Heart right ventricle (tissue), 16 donors: ENCODE data around the gene MLH3. TPM values are rescaled to one million over a fixed set of nuclear protein-coding genes. Genes with fewer than 3 reads are reported as not detected.
A peak's percentile ranks its signal among the peaks of the same experiment; 100 is the strongest.

ENCODE experiments used
- ATAC-seq, 8 donors: fragments of 200-7000 bp; cut with Tn5 transposase; one replicate each; pipeline ENCODE4 v1.9.1; 2020; ENCODE audit warnings: mild to moderate bottlenecking in 8 of 8, moderate library complexity in 8 of 8, moderate number of reproducible peaks in 1 of 8
- DNase-seq, 2 donors: peaks; one replicate each; pipeline ENCODE4 v3.0.0-alpha.2; 2020
- H3K27ac ChIP-seq, 10 donors: fragments of 200-600 bp; sonication (generic) in 2 of 10; one replicate each; pipeline versions ENCODE4 v1.5.0 to v1.8.0; 2020 to 2022; ENCODE audit warnings: mild to moderate bottlenecking in 3 of 10
- H3K27me3 ChIP-seq, 7 donors: fragments of 200-600 bp; one replicate each; pipeline ENCODE4 v1.8.0; 2021 to 2022; ENCODE audit warnings: mild to moderate bottlenecking in 2 of 7
- H3K36me3 ChIP-seq, 9 donors: fragments of 200-600 bp; sonication (generic) in 1 of 9; one replicate each; pipeline versions ENCODE4 v1.5.0 to v1.8.0; 2020 to 2022; ENCODE audit warnings: mild to moderate bottlenecking in 2 of 9
- H3K4me1 ChIP-seq, 9 donors: fragments of 200-600 bp; sonication (generic) in 1 of 9; one replicate each; pipeline versions ENCODE4 v1.5.0 to v1.8.0; 2020 to 2022; ENCODE audit warnings: mild to moderate bottlenecking in 4 of 9
- H3K4me3 ChIP-seq, 10 donors: fragments of 200-600 bp; sonication (generic) in 2 of 10; one replicate each; pipeline versions ENCODE4 v1.5.0 to v1.8.0; 2020 to 2022; ENCODE audit warnings: mild to moderate bottlenecking in 7 of 10, moderate library complexity in 2 of 10
- H3K9me3 ChIP-seq, 11 donors: fragments of 200-600 bp in 10 of 11; sonication (generic) in 2 of 11; one replicate each; pipeline versions ENCODE4 v1.5.0 to v1.8.0; 2013 to 2022; ENCODE audit warnings: mild to moderate bottlenecking in 2 of 11, control low read depth in 1 of 11, moderate library complexity in 1 of 11
- CTCF ChIP-seq, 9 donors: fragments of 200-600 bp; sonication (generic) in 2 of 9; IDR thresholded peaks; one replicate each; pipeline versions ENCODE4 v1.5.0 to v1.8.0; 2021 to 2022; ENCODE audit warnings: antibody characterized with exemption in 9 of 9, mild to moderate bottlenecking in 5 of 9, moderate library complexity in 1 of 9
- WGBS, 2 donors: extraction: QIAGEN DNeasy Blood & Tissue Kit; methylation state at CpG; one replicate each; pipeline ENCODE4 v1.1.7; 2013; ENCODE audit warnings: inconsistent platforms in 1 of 2; 5-methylcytosine and 5-hydroxymethylcytosine counted together
- intact Hi-C, 10 donors: fragments of 100-400 bp; cut with DNase I; formaldehyde crosslinking; loops; one replicate each; pipeline versions ENCODE4 v1.11.1 to v1.14.2; 2022
- polyA plus RNA-seq, 2 donors: library from polyadenylated mRNA; stranded (reverse); fragments of 200-250 nt; gene quantifications; one replicate each; pipeline ENCODE4 v1.2.3, GENCODE V29; 2013
- total RNA-seq, 10 donors: library from RNA; stranded (reverse); fragmentation: NEBNext Ultra II Directional in 3 of 10; extraction: Animal tissue kit (Norgen Biotek cat#: 25700) in 3 of 10; gene quantifications; one replicate each; pipeline versions ENCODE4 v1.2.1 to v1.2.4, GENCODE V29; 2021 to 2023
- donor health status: Arrhythmogenic right ventricular cardiomyopathy.
- donor health status: ischemic (EF 13 %, LVEDD 7.1; RV severe dilation, severe dysfunction).
- donor health status: healthy with polysubstance abuse.
- donor health status: DM: no; HTN: yes; CAD: no.
- donor health status: DM: no; HTN: no; CAD: no.
- donor health status: ischemic (EF 25% LVEDD 6.9; RV normal size, moderate dysfunction).
- donor health status: ischemic (EF 25% LVEDD 5.7; RV mildly dilated, moderate dysfunction).
- donor health status: healthy.
- donor health status: DM: yes; HTN: yes; CAD: no.
- donor health status: Ischemic cardiomyopathy.
- donor health status: ischemic (EF 35%, LVEDD 5.7; RV mildly dilated, moderate dysfunction).
- donor health status: nonischemic (EF 11% LVEDD 7.7; RV severe dilation, severe dysfunction).
- donor health status: DM: yes; HTN: yes; CAD: no.
- donor health status: PGD.
- donor health status: ischemic (EF 29% LVEDD 5.4; RV normal size, mild dysfunction).
- donor health status: nonischemic (EF 23%, LVEDD 6.1; RV moderate dilation, normal function).

MLH3 gene
- total and polyA plus RNA-seq, 12 donors, result 8.4 to 21.6 (median 18.4) TPM

GRCh38 chr14:75018694-75019093, 32.6 kb downstream of the MLH3 start:
- H3K36me3 ChIP-seq, result peaks cover 0 to 100% (median 47%) of the 10 kb centered on the region in 9 donors
- ATAC-seq (no peak), DNase-seq (no peak)
- intact Hi-C loops, result loop anchor here in 1 of 10 donors (10.0 kb wide), 1 partner anchor 56 kb away; no protein-coding TSS in a partner anchor
- no peaks in the 10 kb centered on the region for H3K9me3 ChIP-seq
- H3K27ac ChIP-seq, result no peak overlapping the region
- 91 to 93% methylated on average over 3 of the region's 3 CpGs for WGBS, 2 donors
- H3K4me3 ChIP-seq, result no peak overlapping the region
- peaks cover 0 to 14% (median 6%) of the 10 kb centered on the region in 9 donors for H3K4me1 ChIP-seq
- no peaks in the 10 kb centered on the region for H3K27me3 ChIP-seq
- TF ChIP-seq CTCF (IDR thresholded peaks at IDR 0.05), result no peak

GRCh38 chr14:75016815-75017214, 34.5 kb downstream of the MLH3 start:
- no peak for DNase-seq
- peaks cover 0 to 98% (median 45%) of the 10 kb centered on the region in 9 donors for H3K36me3 ChIP-seq
- WGBS, 2 donors, result 93 to 96% methylated on average over 3 of the region's 3 CpGs

GRCh38 chr14:75015496-75015895, 35.8 kb downstream of the MLH3 start:
- no peak overlapping the region for H3K4me3 ChIP-seq
- peak overlapping the region in 1 of 10 donors; percentile 13 for H3K27ac ChIP-seq
- ATAC-seq (no peak), DNase-seq (no peak)
- intact Hi-C loops, result loop anchor here in 1 of 10 donors (10.0 kb wide), 1 partner anchor 59 kb away; no protein-coding TSS in a partner anchor
- no peaks in the 10 kb centered on the region for H3K27me3 ChIP-seq
- H3K36me3 ChIP-seq, result peaks cover 0 to 91% (median 39%) of the 10 kb centered on the region in 9 donors
- H3K9me3 ChIP-seq, result no peaks in the 10 kb centered on the region
- no peak for TF ChIP-seq CTCF (IDR thresholded peaks at IDR 0.05)
- peaks cover 3 to 40% (median 32%) of the 10 kb centered on the region in 9 donors for H3K4me1 ChIP-seq
- 87 to 91% methylated on average over 5 of the region's 5 CpGs for WGBS, 2 donors

More at GRCh38 chr14:75016815-75017214, 34.5 kb downstream of the MLH3 start:
- no peak overlapping the region for H3K4me3 ChIP-seq
- no peak for ATAC-seq
- intact Hi-C loops, result loop anchor here in 1 of 10 donors (10.0 kb wide), 1 partner anchor 58 kb away; no protein-coding TSS in a partner anchor
- no peak for TF ChIP-seq CTCF (IDR thresholded peaks at IDR 0.05)
- H3K9me3 ChIP-seq, result no peaks in the 10 kb centered on the region
- peaks cover 3 to 27% (median 19%) of the 10 kb centered on the region in 9 donors for H3K4me1 ChIP-seq
- no peak overlapping the region for H3K27ac ChIP-seq
- H3K27me3 ChIP-seq, result no peaks in the 10 kb centered on the region

GRCh38 chr14:75013290-75013689, 38.0 kb downstream of the MLH3 start:
- ATAC-seq (peak in 6 of 8 donors; percentile 39 to 81 (median 70)), DNase-seq (peak; percentile 21 to 30)
- no peaks in the 10 kb centered on the region for H3K9me3 ChIP-seq
- H3K4me3 ChIP-seq, result no peak overlapping the region
- no peaks in the 10 kb centered on the region for H3K27me3 ChIP-seq
- intact Hi-C loops, result loop anchor here in 1 of 10 donors (10.0 kb wide), 1 partner anchor 62 kb away; no protein-coding TSS in a partner anchor
- WGBS, 2 donors, result 49 to 50% methylated on average over 6 of the region's 6 CpGs
- peaks cover 0 to 91% (median 48%) of the 10 kb centered on the region in 9 donors for H3K36me3 ChIP-seq
- TF ChIP-seq CTCF (IDR thresholded peaks at IDR 0.05), result no peak
- H3K4me1 ChIP-seq, result peaks cover 3 to 40% (median 32%) of the 10 kb centered on the region in 9 donors
- peak overlapping the region in 9 of 10 donors; percentile 2 to 71 (median 45) for H3K27ac ChIP-seq
